Renal cortical epithelial cell (primary cell): ENCODE data around the gene ZNF750. TPM values are rescaled to one million over a fixed set of nuclear protein-coding genes. Genes with fewer than 3 reads are reported as not detected.
"Not testable (repeated sequence)": the region's sequence is repeated elsewhere in the genome, so short reads cannot be mapped to it uniquely, and the experiment has no call there.

Source experiments
- DNase-seq: peaks from one replicate; pipeline ENCODE4 v3.0.0-alpha.2; 2011; ENCODE audit warnings: low read depth
- total RNA-seq: library from RNA; depleted of rRNA; stranded (reverse); fragments of >200 nt; gene quantifications from 2 replicates; pipeline ENCODE4 v1.2.3, GENCODE V29; 2014

ZNF750 gene
- total RNA-seq, 1 donor from 2014 or later, result not detected

DNA sequence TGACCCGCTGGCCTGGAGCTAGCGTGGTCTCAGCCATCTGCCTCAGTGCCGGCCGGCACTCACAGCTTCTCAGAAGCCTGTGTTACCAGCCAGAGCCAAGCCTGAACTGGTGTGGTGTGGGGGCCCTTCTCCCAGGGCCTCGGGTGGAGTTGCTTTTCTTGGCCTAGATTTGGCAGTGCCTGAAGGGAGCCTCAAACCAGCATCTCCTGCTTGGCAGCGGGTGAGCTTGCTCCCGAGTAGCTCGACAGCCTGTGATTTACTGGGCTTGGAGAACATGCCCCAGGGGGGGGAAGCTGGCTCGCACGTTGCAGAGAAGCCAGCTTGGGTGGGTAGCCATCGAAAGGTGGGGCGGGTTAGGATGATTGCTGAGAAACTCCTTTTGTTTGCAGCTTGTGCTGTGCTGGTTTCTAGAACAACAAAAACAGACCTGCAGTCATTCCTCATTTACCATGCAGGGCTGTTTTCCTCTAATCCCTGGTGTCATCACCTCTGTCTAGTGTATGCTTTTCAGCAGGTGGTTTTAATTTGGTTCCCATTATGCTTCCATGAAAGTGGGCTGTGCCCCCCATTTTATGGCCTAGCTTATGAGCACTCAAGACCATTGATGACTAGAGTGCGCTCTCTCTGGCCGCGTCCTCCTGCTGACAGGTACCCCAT lies 45.7 kb downstream of the ZNF750 start:
- no peak for DNase-seq

DNA sequence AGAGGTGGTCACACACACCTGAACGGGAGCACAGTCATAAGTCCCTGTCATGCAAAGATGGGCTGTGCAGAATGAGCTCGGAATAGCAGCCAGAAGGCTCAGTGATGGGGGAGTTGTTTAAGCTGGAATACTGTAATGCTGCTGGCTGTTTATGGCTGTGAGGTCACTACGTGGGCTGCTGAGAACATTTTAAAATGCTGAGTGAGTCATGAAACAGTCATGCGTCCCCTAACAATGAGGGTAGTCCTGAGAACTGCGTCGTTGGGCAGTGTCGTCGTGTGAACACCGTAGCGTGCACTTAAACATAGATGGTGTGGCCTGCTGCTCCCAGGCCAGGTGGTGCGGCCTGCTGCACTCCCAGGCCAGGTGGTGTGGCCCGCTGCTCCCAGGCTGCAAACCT lies 48.3 kb downstream of the ZNF750 start:
- DNase-seq, result peak; percentile 97

DNA sequence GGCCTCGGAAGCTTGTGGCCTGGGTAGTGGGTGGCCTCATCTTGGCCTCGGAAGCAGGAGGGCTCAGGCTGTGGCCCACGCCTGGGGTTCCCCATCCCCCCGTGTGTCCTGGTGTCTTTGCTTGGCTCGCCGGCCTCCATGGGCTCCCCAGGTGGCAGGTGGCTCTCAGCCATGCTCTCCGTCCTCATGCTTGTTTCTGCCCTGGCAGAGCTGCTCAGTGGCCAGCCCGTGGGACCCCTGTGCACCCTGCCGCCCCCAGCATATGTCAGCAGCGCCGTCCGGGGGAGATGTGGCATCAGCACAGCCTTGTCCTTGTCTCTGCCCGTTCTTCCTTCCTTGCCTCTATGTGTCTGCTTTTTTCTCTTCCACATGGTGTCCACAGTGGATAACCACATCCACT lies 49.4 kb downstream of the ZNF750 start:
- DNase-seq, result no peak

DNA sequence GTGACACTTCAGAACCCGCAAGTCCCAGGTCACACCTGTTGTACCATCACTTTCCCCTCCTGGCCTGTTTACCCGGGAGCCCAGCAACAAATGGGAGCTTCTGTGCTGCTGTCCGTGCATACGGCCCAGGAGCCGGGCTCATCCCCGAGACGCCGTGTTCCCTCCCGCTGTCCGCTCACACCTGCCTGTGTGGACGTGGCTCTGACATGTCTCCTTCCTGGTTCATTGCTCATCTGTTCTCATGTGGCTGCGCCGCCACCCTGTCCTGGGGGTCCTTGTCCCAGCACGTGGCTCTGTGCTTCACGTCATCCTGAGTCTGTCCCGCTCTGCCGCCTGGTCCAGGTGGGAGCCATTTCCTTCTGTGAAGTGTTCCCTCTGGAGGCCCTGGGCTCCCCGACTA lies 50.0 kb downstream of the ZNF750 start:
- DNase-seq, result no peak

DNA sequence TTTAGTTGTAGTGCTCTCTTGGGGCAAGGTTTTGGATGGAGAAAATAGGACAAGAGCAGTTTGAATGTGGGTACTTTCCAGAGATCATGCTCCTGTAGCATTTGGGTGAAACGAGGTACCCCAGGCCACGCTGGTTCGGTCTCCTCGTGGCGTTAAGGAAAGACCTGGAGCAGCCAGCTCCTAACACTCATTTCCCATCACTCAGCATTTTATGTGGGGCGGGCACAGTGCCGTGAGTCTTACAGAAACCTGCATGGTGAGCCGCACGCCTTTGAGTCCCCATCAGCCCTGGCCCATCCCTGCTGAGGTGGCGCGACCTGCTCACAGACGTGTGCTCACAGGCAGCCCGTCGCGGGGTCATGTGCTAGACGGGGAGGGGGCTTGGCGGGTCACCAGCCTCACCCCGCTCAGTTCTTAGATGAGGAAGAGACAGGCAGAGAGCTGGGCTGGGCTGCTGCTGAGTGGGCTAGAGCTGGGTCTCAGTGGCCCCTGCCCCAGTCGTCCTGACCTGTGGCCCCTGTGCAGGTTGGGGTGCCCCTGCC lies 50.7 kb downstream of the ZNF750 start:
- no peak for DNase-seq

DNA sequence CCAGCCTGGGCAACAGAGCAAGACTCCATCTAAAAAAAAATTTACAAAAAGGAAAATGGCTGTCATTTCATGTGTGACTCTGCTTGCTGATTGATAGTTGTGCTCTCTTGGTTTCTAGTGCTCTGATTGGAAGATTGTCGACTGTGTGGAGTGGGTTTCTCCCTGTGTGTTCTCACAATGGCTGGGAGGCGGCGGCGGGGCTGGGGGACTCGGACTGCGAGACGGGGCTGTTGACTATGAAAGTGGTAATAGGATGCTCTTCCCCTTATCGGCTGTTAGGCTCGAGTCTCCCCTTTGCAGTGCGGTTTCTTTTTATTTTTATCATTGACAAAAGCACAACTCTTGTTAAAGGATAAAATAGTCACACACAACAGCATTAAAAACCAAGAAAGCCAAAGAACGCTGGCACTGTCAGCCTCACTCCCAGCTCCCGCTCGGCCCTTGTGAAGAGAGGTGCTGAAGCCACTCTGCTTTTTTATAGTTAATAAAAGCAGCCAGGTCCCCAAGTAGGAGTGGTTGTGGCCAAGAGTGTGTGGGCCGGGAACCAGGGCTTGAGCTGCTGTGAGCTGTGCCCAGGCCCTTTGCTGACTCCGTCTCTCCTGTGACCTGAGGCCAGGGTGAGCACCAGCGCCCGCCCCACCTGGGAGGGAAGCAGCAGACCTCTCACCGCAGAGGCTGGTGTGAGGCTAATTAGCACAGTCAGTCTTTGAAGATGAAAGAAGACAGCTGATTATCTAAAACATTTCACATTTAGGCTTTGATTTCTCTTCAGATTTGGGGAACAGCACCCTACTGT lies 51.4 kb downstream of the ZNF750 start:
- DNase-seq, result no peak

DNA sequence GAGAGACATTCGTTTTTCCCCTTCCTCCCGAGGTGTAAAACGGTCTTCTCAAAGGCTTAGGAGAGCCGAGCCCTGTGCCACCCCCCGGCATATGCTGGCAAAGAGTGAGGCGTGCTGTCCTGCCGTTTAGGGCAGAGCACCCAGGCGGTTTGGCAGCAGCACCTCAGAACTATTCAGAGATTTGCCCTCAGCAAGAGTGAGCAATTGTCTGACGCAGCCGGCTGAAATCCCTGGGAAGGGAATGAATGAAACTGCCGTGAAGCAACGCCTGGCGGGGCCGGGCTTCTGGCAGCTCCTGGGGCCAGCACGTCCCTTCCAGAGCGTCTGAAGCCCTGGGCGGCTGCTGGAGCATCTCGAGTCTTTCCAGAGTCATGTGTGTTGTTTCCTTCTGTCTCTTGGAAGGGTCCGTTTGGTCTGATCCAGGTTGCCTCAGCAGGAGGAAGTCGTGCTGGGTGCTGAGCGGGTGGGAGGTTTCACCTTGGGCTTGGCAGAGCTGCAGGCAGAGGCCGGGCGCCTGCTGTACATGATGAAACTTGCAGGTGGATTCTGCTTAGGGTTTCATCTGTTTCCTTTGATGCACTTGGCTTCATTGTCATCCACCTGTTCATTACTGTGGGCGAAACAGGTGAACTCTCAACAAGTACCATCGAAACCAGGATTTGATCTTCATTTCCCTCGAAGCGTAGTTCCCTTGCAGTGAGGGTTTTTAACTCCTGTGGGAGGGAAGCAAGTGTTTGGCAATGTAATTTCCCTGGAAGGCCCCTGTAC lies 52.6 kb downstream of the ZNF750 start:
- DNase-seq, result no peak

DNA sequence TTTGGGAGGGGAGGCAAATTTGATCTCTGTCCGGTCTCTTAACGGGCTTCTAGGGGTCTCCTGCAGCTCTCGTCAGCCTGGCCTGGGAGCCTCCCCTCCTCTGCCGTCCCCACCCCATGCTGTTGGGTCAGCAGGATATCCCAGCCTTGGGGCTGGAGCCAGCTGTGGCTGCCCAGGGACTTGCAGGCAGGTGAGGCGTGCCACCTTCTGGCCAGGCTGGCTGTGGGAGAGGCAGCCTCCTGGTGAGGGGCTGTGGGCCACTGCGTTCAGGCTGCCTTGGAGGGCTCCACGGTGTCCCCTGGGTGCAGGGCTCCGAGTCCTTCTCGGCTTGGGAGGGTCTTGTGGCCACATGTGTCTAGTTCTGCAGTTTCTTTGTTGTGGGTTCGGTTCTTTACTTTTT lies 53.4 kb downstream of the ZNF750 start:
- DNase-seq, result no peak

DNA sequence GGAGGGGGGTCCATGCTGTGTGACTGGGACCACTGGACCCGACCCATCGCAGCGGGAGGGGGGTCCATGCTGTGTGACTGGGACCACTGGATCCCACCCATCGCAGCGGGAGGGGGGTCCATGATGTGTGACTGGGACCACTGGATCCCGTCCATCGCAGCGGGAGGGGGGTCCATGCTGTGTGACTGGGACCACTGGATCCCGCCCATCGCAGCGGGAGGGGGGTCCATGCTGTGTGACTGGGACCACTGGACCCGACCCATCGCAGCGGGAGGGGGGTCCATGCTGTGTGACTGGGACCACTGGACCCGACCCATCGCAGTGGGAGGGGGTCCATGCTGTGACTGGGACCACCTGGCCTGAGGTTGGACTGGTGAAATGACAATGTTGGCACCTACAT lies 54.2 kb downstream of the ZNF750 start:
- DNase-seq, result not testable (repeated sequence)

DNA sequence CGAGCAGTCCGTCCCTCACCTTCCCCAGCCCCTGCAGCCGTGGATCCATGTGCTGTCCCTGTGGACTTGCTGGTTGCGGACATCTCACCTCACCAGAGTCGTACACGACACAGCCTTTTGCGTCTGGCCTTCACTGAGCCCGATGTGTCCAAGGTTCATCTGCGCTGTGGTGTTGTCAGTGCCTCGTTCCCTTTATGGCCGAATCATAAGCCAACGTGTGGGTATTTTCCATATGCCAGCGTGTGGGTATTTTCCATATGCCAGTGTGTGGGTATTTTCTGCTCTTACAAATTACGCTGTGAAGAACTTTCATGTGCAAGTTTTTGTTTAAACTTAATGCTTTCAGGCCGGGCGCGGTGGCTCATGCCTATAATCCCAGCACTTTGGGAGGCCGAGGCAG lies 56.3 kb downstream of the ZNF750 start:
- DNase-seq, result no peak

DNA sequence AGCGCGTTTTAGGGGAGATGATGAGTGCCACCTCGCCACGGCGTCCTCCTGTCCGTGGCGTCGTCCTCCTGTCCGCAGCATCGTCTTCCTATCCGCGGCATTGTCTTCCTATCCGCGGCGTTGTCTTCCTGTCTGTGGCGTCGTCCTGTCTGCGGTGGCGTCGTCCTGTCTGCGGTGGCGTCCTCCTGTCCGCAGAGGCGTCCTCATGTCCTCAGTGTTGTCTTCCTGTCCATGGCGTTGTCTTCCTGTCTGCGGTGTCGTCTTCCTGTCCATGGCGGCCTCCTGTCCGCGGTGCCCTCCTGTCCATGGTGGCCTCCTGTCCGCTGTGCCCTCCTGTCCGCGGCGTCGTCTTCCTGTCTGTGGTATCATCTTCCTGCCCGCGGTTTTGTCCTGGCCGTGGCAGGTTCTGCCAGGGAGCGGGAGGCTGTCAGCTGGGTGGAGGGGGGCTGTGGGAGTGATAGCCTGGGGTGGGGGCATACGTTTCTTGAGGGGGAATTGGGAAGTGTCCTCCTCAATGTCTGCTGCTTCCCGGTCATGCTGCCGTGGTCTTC lies 57.1 kb downstream of the ZNF750 start:
- DNase-seq, result no peak

DNA sequence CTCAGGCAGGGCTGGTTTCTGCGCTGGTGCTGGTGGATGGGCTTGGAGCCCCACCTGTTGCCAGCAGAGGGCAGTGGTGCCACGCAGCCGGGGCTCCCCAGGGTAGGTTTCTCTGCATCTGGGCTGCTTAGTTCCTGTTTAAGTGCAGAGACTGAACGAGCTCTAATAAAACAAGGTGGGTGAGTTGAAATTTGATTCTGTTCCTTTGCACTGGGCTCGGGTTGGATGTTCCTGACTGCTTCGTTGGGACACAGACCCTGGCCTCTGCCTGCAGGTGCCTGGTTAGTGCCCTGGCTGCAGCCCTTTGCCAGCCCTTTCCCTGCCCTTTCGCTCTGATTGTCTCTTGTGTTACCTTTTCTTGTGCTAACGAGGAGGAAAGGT lies 57.9 kb downstream of the ZNF750 start:
- peak; percentile 42 for DNase-seq

DNA sequence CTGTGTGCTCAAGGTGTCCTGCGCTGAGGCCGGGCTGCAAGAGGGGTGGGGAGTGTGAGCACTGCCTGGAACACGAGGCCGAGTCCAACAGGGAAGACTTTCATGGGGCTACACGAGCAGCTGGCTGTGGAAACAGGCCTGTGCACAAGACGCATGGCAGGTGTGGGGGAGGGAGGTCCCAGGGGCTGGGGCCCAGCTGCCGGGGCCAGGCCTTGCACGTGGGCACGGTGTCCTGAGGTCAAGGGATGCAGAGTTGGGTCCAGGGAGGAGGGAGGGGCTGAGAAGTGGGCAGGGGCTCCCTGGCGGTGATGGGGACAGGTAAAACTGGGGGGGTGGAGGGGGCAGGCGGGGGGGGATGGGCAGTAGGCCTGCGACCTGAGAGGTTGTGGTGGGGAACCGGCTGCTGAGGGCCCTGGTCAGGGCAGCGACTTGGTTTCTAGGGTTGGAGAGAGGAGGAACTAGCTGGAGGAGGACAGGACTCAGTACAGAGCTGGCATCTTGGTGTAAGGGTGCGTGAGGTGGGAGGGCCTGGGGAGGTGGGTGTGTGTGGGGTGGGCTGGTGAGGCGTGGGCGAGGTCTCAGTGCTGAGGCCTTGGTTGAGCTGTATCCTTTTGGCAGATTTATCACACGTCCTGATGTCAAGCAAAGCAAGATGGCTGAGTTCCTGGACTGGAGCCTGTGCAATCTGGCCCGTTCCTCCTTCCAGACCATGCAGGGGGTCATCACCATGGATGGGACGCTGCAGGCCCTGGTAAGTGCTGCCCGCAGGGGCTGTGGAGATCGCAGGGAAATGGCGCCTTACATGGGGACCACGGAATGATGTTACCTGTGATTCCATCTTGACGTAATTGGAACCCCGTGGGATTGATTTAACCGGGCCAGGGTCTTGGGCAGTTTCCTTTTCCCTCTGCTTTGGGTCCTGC lies 58.6 kb downstream of the ZNF750 start:
- no peak for DNase-seq

DNA sequence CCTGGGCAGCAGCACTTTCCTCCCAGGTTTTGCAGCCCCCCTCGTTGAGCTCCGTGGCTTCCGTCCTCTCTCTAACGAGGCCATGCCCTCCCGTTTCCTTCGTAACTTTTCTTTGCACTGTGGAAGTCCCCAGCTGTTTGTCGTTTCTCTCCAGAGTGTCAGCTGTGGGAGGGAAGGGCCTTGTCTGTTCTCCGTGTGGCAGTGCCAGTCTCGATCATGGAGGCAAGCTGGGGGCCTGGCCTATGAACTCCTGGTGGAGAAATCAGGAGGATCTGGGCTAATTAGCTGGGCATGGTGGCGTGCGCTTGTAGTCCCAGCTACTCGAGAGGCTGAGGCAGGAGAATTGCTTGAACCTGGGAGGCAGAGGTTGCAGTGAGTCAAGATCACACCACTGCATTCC lies 59.6 kb downstream of the ZNF750 start:
- DNase-seq, result no peak

DNA sequence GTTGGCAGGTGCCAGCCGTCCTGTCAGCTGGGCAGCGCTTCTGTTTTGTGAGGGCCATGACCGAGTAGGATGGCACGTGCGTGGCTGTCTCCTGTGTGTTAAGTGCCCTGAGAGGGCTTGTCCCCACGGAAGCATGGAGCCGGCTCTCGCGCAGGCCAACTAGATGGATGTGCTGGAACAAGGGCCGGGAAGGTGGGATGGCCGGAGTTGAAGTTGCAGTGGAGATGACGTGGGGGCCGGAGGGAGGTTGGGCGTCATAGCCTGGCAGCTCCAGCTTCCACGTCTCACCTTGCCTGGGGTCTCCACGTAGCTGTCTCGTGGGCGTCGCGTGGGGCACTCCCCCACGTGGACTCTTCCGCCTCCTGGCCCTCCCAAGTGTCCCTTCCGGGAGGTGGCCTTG lies 60.3 kb downstream of the ZNF750 start:
- DNase-seq, result no peak

Other genes starting within 250 kb of the ZNF750 start
- 88.6 and 98.6 TPM in 2 replicates for gene WDR45B, start 191.6 kb downstream of the ZNF750 start, total RNA-seq
- gene RAB40B, start 141.3 kb downstream of the ZNF750 start, total RNA-seq, result 11.1 and 31.5 TPM in 2 replicates
- 18.8 and 21.3 TPM in 2 replicates for gene FN3KRP, start 123.3 kb downstream of the ZNF750 start, total RNA-seq
- gene FN3K, start 104.4 kb downstream of the ZNF750 start, total RNA-seq, result 3.6 and 16.8 TPM in 2 replicates
- gene TBCD, start 88.0 kb downstream of the ZNF750 start, total RNA-seq, result 10.6 and 38.5 TPM in 2 replicates
- 14.2 and 88.6 TPM in 2 replicates for gene METRNL, start 239.6 kb upstream of the ZNF750 start, total RNA-seq